Activated naive CD4-positive, alpha-beta T cell treated with anti-CD3 and anti-CD28 coated beads, Interleukin-2, amount 50 U/mL, for 16 hours (primary cell): ENCODE measurements around the gene SPINK4.

Source experiments
- DNase-seq: peaks from one replicate; pipeline ENCODE4 v3.0.0-alpha.2; 2020

Gene SPINK4

GRCh38 chr9:33263131-33264002 is 23.4 kb downstream of the SPINK4 start:
- DNase-seq = peak; percentile 30

DNA sequence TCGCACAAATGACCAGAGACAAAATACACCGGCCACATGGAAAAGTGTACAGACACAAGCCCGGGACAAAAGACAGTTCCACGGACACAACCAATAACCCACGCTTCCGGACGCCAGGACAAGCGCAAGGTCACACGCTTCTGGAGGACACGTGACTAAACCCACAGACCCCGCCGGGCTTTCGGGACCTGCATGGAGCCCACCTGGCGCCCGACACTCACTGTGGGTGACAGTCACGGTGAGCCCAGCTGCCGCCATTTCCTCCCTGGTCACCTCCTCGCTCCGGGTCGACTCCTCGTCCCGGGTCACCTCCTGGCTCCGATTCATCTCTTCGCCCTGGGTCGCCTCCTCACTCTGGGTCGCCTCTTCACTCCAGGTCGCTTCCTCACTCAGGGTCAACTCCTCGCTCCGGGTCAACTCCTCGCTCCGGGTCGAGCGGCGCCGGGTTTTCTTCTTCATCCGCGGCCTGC is 24.1 kb downstream of the SPINK4 start:
- DNase-seq = peak; percentile 33

GRCh38 chr9:33264473-33265177 is 24.7 kb downstream of the SPINK4 start, which contains the start of the genes BAG1 and CHMP5:
BAG1 (minus strand) TSS chr9:33264708.
CHMP5 (plus strand) TSS chr9:33265049; CDS start chr9:33265079, 30 bp downstream.
- DNase-seq = peak; percentile 100

- DNase-seq = no peak
These were observed 25.4 kb downstream of the SPINK4 start for GRCh38 chr9:33265211-33265865.

GRCh38 chr9:33267151-33267767 is 27.3 kb downstream of the SPINK4 start:
- DNase-seq = no peak

DNA sequence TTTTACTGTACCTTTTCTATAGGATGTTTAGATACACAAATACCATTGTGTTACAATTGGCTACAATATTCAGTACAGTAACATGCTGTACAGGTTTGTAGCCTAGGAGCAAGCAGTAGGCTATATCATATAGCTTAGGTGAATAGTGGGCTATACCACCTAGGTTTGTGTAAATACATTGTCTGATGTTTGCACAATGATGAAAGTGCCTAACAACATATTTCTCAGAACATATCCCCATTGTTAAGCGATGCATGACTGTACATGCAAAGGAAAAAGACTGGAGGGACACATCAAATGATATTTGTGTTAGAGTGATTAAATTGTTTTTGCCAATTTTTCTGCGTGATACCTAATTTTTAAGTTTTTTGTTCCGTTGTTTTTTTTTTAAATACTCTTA is 30.2 kb downstream of the SPINK4 start:
- no peak for DNase-seq

DNA sequence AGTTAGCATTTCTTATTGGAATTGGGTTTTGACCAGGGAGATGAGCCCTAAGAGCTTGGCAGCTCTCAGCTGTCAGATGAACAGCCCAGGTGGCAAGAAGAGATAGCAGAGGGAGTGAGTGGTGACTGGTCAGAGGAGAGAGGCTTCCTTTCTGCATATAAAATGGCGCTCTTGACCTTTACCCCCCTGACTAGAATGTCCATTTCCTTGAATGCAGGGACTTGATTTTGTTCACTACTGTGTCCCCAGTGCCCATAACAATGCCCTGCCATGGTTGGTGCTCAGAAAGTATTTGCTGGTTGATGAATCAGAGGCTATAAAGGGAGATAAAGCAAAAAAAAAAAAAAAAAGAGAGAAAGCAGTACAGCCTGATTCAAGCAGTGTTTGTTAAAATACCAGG is 32.1 kb downstream of the SPINK4 start:
- DNase-seq = no peak

DNA sequence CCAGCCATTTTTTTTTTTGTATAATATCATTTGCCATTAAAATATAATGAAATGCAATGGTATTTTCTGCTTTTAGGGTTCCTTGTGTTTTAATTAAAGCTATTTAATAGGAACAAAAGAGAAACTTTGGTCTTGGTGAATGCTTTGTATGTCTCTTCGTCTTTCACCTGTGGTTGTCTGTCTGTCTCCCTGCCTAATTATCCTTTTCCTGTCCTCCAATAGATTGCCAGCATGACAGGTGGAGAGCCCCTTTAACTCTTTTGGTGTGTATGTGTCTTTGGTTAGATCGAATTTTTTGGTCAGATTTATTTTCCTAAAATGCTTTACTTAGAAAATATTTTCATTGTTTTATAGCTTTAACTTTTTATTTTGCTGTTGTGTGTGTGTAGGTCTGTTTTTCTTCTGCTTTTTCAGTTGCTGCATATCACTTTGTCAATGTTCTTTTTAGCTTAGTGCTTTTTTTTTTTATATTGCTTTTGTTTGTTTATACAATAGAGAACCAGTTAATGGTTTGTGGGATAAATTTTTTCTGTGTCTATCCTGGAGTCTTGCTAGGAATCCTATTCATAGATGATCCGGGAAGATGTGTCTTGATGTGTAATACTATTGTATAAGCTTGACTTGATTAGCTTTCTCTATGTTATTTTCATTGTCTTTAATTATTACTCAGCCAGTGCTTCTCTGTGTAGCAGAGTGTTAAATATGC is 33.5 kb downstream of the SPINK4 start:
- DNase-seq = no peak

DNA sequence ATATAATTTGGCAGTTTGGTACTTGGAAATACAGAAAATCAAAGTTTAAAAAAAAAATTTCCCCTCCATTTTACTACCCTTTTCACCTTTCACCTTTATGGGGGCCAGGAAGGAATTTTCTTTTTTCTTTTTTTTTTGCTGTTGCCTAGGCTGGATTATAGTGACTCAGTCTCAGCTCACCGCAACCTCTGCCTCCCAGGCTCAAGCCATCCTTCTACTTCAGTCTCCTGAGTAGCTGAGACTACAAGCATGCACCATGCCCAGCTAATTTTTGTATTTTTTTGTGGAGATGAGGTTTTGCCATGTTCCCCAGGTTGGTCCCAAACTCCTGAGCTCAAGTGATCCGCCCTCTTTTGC is 34.0 kb downstream of the SPINK4 start:
- DNase-seq = no peak

DNA sequence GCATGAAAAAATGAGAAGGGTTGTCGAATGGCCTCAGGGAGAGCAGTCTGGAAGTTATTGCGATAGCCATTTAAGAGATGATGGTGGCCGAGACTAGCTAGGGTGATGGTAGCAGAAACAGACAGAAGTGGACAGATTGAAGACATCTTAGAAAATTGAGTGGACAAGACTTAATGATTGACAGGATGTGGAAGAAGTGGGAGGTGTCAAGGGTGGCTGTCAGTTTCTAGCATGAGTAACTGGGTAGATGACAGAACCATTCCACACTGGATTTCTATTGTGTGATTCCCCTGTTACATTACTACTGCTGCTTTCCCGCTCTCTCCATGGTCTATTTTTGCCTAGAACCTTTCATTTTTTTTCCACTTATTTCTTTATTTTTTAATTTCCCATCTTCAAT is 37.5 kb downstream of the SPINK4 start:
- DNase-seq = no peak

DNA sequence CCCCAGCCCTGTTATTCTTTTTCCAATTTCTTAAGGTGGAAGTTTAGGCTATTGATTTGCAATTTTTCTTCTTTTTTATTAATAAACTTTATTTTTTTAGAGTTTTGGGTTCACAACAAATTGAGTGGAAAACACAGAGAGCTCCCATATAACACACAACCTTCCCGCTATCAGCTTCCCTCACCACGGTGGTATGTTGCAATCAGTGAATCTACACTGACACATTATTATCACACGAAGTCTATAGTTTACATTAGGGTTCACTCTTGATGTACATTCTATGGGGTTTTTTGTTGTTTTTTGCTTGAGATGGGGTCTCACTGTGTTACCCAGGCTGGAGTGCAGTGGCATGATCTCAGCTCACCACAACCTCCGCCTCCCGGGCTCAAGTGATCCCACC is 45.5 kb downstream of the SPINK4 start:
- DNase-seq = no peak

- DNase-seq = peak; percentile 45
These were observed 47.1 kb downstream of the SPINK4 start for GRCh38 chr9:33287087-33287490.

- no peak for DNase-seq
These were observed 48.3 kb downstream of the SPINK4 start for GRCh38 chr9:33288235-33288634.

DNA sequence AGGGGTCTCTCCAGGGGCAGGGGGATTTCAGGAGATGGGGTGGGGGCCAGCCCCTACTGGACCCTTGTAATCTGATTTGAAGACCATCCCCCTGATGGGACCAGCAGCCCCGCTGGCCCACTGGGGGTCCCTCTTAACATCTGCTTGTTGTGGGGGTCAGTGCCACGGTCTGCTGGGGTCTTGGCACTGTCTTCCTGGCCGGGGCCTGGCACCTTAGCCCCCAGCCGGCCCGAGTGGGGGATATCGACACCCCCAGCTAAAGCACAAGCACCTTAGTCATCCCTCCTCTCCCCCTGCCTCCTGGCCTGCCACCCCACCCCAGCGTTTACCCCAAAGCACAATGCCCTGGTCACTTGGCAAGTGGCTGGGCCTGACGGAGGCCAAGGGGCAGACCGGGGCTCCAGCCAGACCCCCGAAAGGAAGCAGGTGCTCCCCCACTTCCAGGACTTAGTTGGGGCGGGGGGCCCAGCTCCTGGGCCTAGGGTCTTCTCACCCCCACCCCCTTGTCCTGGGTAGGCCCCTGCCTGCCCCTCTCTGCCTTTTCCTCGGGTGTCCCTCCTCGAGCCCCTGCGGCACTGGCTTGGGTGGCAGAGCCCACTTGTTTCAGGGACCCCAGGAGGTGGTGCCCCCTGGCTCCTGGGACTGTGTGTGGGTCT is 49.0 kb downstream of the SPINK4 start:
- DNase-seq = peak; percentile 10

GRCh38 chr9:33289496-33289895 is 49.5 kb downstream of the SPINK4 start:
- peak; percentile 48 for DNase-seq

DNA sequence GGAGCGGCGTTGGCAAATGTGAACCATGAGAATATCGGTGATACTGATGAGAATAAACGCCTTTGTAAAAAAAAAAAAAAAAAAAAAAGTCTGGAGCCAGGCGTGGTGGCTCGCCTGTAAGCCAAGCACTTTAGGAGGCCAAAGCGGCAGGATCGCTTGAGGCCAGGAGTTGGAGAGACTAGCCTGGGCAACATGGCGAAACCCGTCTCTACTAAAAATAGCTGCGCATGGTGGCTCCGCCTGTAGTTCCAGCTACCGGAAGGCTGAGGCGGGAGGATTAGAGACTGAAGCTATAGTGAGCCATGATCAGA is 49.9 kb downstream of the SPINK4 start:
- DNase-seq = no peak

- DNase-seq = peak; percentile 98
These were observed 50.5 kb downstream of the SPINK4 start, which contains the start of gene NFX1 for GRCh38 chr9:33290247-33291030. NFX1 (plus strand) TSS chr9:33290516; CDS start chr9:33290573, 57 bp downstream.

DNA sequence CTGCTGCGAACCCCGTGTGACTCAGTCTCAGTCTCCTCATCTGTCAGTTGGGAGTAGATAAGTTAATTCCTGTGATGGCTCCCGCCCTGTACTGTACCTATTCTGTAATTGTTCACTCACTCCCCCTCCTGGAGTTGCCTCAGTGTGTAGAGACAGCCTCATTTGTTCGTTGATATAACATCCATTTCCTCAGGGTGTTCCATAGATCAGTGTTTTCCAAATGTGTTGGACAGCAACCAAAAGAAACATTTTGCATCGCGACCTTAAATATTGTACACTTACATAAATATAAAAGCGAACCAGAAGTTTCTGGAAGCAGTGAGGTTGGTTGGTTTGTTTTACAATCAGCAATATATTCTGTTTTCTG is 51.0 kb downstream of the SPINK4 start:
- DNase-seq = no peak

DNA sequence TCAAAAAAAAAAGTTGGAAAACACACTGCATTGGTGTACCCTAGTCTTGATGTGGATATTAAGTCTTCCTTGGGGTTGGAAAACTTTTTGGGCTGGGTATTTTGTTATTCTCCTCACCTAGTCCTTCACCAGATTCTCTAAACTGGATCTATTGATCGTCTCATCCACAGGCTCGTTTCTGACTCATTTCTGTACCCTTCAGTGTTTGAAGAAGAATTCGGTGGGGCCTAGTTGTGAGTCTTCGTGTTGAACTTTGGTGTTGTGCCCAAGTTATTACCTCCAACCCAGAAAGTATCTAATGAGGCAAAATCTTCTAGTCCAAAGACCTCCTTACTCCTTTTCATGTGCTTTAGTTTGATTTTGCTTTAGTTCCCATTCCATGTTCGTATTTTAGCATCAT is 51.9 kb downstream of the SPINK4 start:
- DNase-seq = no peak

DNA sequence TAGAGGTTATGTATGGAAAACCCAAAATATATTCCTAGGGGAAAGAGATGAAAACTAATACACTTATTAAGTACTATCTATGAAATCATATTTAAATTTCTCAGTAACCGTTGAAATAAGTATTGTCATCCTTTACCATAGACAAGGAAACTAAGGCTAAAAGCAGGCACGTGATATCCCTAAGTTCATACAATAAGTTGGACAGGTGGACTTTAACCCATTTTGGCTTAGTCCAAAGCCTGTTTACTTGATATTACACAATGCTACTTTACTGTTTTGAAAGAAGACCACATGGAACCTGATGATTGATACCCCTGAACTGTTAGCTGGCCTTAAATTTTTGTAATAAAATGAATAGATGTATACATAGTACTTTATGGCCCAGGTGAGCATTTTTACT is 53.8 kb downstream of the SPINK4 start:
- DNase-seq = no peak
